MM.1S (cell line): Measurements from ENCODE around the gene SEC22A.

ENCODE experiments used
- DNase-seq: peaks from one replicate; pipeline ENCODE4 v3.0.0-alpha.2; 2015
- H2AFZ ChIP-seq: fragments of 300-600 bp; sonication (generic); 2 replicates; pipeline ENCODE4 v1.6.0; 2016; ENCODE audit warnings: antibody characterized with exemption, low read length
- H3F3A ChIP-seq: fragments of 300-600 bp; sonication (generic); 2 replicates; pipeline ENCODE4 v1.6.1; 2016; ENCODE audit warnings: mild to moderate bottlenecking, antibody characterized with exemption, low read length, moderate library complexity, mixed read lengths; ENCODE audit not compliant: insufficient read depth
- H3K27ac ChIP-seq: fragments of 300-600 bp; sonication (generic); 2 replicates; pipeline ENCODE4 v1.5.1; 2016; ENCODE audit warnings: mild to moderate bottlenecking, low read length
- H3K27me3 ChIP-seq: fragments of 300-600 bp; sonication (generic); replicated peaks from 2 replicates; pipeline ENCODE4 v1.6.0; 2016; ENCODE audit warnings: low read length; ENCODE audit not compliant: insufficient read depth
- H3K36me3 ChIP-seq: fragments of 300-600 bp; sonication (generic); replicated peaks from 2 replicates; pipeline ENCODE4 v1.6.1; 2016; ENCODE audit warnings: mild to moderate bottlenecking, low read length, mixed read lengths; ENCODE audit not compliant: insufficient read depth
- H3K4me1 ChIP-seq: fragments of 300-600 bp; sonication (generic); 2 replicates; pipeline ENCODE4 v1.6.1; 2016; ENCODE audit warnings: low read length, mixed read lengths
- H3K4me2 ChIP-seq: fragments of 300-600 bp; sonication (generic); 2 replicates; pipeline ENCODE4 v1.6.0; 2016; ENCODE audit warnings: low read depth, low read length
- H3K4me3 ChIP-seq: fragments of 300-600 bp; sonication (generic); 2 replicates; pipeline ENCODE4 v1.5.1; 2016; ENCODE audit warnings: low read length, mixed read lengths
- H3K79me2 ChIP-seq: fragments of 300-600 bp; sonication (generic); 2 replicates; pipeline ENCODE4 v1.6.1; 2016; ENCODE audit warnings: mixed run types, low read length, mixed read lengths
- H3K9ac ChIP-seq: fragments of 300-600 bp; sonication (generic); 2 replicates; pipeline ENCODE4 v1.6.1; 2016; ENCODE audit warnings: low read length, mixed read lengths
- H3K9me2 ChIP-seq: fragments of 300-600 bp; sonication (generic); replicated peaks from 2 replicates; pipeline ENCODE4 v1.6.1; 2016; ENCODE audit warnings: mild to moderate bottlenecking, low read length, mixed read lengths; ENCODE audit not compliant: insufficient read depth
- H3K9me3 ChIP-seq: fragments of 300-600 bp; sonication (generic); replicated peaks from 2 replicates; pipeline ENCODE4 v1.6.1; 2016; ENCODE audit warnings: mild to moderate bottlenecking, low read length, mixed read lengths; ENCODE audit not compliant: insufficient read depth
- H4K20me1 ChIP-seq: fragments of 300-600 bp; sonication (generic); 2 replicates; pipeline ENCODE4 v1.6.1; 2016; ENCODE audit warnings: mild to moderate bottlenecking, low read length, moderate library complexity, mixed read lengths; ENCODE audit not compliant: insufficient read depth
- CTCF ChIP-seq: fragments of 300-600 bp; sonication (generic); IDR thresholded peaks from 2 replicates; pipeline ENCODE4 v1.5.1; 2016; ENCODE audit warnings: antibody characterized with exemption, low read length, mixed read lengths
- EZH2 ChIP-seq: fragments of 300-600 bp; sonication (generic); optimal IDR thresholded peaks from 2 replicates; pipeline ENCODE3; 2017; ENCODE audit warnings: low read depth, mild to moderate bottlenecking, antibody characterized with exemption, low read length, mixed read lengths
- EZH2phosphoT487 ChIP-seq: fragments of 300-600 bp; sonication (generic); IDR thresholded peaks from 2 replicates; pipeline ENCODE4 v1.6.1; 2018; ENCODE audit warnings: antibody characterized with exemption, low read length

Gene SEC22A

GRCh38 chr3:123310741-123311140, 109.0 kb downstream of the SEC22A start:
- no peaks in the 10 kb centered on the region for H3K27me3 ChIP-seq
- TF ChIP-seq EZH2phosphoT487: no peak
- no peak for TF ChIP-seq EZH2
- TF ChIP-seq CTCF: no peak
- H4K20me1 ChIP-seq: no peaks in the 10 kb centered on the region
- no peak for DNase-seq
- no peak overlapping the region for H3K9ac ChIP-seq
- no peaks in the 10 kb centered on the region for H3K36me3 ChIP-seq
- no peak overlapping the region for H3K4me3 ChIP-seq
- H3K27ac ChIP-seq: no peak overlapping the region
- 0 out of 2 replicates have a peak overlapping the region, but pooled peaks have one; percentile 24 for H3K4me2 ChIP-seq
- no peaks in the 10 kb centered on the region for H3K79me2 ChIP-seq
- no peaks in the 10 kb centered on the region for H3K9me2 ChIP-seq
- H3K4me1 ChIP-seq: peaks cover 12% of the 10 kb centered on the region; the same call in 1 of the 2 replicates
- H3K9me3 ChIP-seq: no peaks in the 10 kb centered on the region
- no peaks in the 10 kb centered on the region for H3F3A ChIP-seq
- no peak overlapping the region for H2AFZ ChIP-seq

- TF ChIP-seq EZH2phosphoT487 (no peak), EZH2 (no peak), CTCF (no peak)
- H3K79me2 ChIP-seq: no peaks in the 10 kb centered on the region
- no peak overlapping the region for H3K9ac ChIP-seq
- no peaks in the 10 kb centered on the region for H3K9me2 ChIP-seq
- no peak overlapping the region for H3K27ac ChIP-seq
- H2AFZ ChIP-seq: no peak overlapping the region
- H3K27me3 ChIP-seq: no peaks in the 10 kb centered on the region
- H3K36me3 ChIP-seq: no peaks in the 10 kb centered on the region
- H3F3A ChIP-seq: no peaks in the 10 kb centered on the region
- H3K9me3 ChIP-seq: no peaks in the 10 kb centered on the region
- no peak overlapping the region for H3K4me3 ChIP-seq
- H4K20me1 ChIP-seq: no peaks in the 10 kb centered on the region
- peak; percentile 32 for DNase-seq
- 0 out of 2 replicates have a peak overlapping the region, but pooled peaks have one; percentile 24 for H3K4me2 ChIP-seq
- peaks cover 12% of the 10 kb centered on the region; the same call in 1 of the 2 replicates for H3K4me1 ChIP-seq
These were observed 109.5 kb downstream of the SEC22A start for GRCh38 chr3:123311201-123311600.

GRCh38 chr3:123312331-123313265, 110.9 kb downstream of the SEC22A start:
- Histone ChIP-seq H3K27ac (no peak overlapping the region), H3K36me3 (no peaks in the 10 kb centered on the region), H2AFZ (no peak overlapping the region), H3F3A (no peaks in the 10 kb centered on the region), H3K4me1 (peaks cover 12% of the 10 kb centered on the region; the same call in 1 of the 2 replicates), H3K27me3 (no peaks in the 10 kb centered on the region), H3K79me2 (no peaks in the 10 kb centered on the region), H3K9me2 (no peaks in the 10 kb centered on the region), H4K20me1 (no peaks in the 10 kb centered on the region), H3K9me3 (no peaks in the 10 kb centered on the region), H3K4me3 (no peak overlapping the region), H3K4me2 (no peak overlapping the region), H3K9ac (no peak overlapping the region)
- no peak for DNase-seq
- no peak for TF ChIP-seq EZH2phosphoT487
- TF ChIP-seq EZH2: no peak
- no peak for TF ChIP-seq CTCF
